ENCODE results near the gene NRSN2. TPM values are rescaled to one million over a fixed set of nuclear protein-coding genes. Genes with fewer than 3 reads are reported as not detected.
A peak's percentile ranks its signal among the peaks of the same experiment; 100 is the strongest.

Gene NRSN2
- total RNA-seq, 1 experiment from 2014 or later, result 28.3 TPM

DNA sequence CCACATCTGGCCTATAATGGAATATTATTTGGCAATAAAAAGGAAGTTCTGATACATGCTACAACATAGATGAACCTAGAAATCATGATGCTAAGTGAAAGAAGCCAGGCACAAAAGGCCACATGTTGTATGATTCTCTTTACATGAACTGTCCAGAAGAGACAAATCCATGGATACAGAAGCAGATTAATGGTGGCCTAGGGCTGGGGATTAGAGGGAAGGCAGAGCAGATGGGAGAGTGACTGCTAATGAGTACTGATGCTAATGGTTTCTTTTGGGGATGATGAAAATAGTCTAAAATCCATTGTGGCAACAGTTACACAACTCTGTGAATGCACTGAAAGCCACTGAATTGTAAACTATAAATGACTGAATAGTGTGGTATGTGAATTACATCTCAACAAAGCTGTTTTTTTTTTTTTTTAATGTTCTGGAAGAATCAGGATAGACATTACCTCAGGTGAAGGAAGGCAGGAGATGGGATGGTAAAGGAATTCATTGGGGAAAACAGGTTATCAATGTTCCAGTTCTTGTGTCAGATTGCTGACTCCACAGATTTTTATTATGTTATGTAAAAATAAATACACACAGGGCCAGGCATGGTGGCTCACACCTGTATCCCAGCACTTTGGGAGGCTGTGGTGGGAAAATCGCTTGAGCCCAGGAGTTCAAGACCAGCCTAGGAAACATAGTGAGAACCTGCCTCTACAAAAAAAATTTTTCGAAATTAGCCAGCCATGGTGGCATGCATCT, 30.4 kb upstream of the NRSN2 start:
- Histone ChIP-seq H3K27ac (ENCODE audit: low read length) (no peak overlapping the region), H4K20me1 (ENCODE audit: insufficient read depth, low read depth, low read length) (no peaks in the 10 kb centered on the region), H2AFZ (ENCODE audit: low read length) (no peak overlapping the region), H3K9me3 (ENCODE audit: low read length) (no peaks in the 10 kb centered on the region), H3K4me1 (ENCODE audit: low read length) (peaks cover 7% of the 10 kb centered on the region), H3K9me2 (replicated peaks; ENCODE audit: insufficient read depth, low read length) (no peaks in the 10 kb centered on the region), H3K9ac (ENCODE audit: low read length) (no peak overlapping the region), H3K4me3 (ENCODE audit: low read length) (no peak overlapping the region), H3K36me3 (ENCODE audit: insufficient read depth, low read length) (no peaks in the 10 kb centered on the region), H3K79me2 (ENCODE audit: low read length) (no peaks in the 10 kb centered on the region), H3K4me2 (ENCODE audit: low read depth, low read length, poor library complexity, severe bottlenecking) (no peak overlapping the region), H3K27me3 (ENCODE audit: low read length) (no peaks in the 10 kb centered on the region)
- no peak for DNase-seq

DNA sequence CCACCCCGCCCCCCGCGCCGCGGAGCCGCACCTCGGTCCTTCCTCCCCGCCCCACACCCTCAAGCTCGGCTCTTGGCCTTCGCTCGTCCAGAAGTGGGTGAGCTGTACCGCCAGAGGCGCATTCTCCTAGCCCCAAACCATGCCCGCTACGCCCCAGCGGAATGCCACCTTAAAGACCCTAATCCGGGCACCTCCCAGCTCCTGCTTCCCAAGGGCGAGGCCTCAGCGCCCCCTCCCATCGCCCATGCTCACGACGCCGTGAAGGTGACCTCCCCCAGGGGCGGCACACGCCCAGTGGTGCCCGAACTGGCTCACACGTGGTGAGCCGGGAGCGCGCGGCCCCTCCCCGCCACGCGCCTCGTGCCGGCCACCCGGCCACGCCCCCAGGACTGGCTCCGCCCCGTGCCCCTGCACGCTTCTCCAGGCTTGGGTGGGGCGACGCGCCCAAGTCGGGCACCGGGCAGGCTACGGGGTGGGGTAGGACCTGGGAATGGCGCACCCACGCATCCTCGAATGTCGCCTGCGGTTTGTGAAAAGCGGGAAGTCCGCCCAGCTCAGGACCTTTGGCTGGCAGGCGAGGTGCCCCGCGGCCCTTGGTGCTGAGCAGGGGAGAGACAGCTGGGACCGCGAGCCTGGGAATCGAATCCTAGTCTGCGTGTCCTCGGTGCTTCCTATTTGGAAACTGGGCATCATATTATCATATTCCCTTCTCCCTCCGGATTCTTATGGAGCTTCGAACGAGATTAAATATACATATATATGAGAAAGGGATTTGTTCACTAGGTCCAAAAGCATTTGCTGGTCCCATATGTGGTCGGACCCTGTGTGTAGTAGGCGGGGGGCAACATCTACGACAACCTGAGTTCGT, 22.5 kb upstream of the NRSN2 start:
- Histone ChIP-seq H3K27ac (ENCODE audit: low read length) (peak overlapping the region; percentile 91), H2AFZ (ENCODE audit: low read length) (peak overlapping the region; percentile 77; the same call in 1 of the 2 replicates), H3K9me3 (ENCODE audit: low read length) (no peaks in the 10 kb centered on the region), H3K27me3 (ENCODE audit: low read length) (no peaks in the 10 kb centered on the region), H3K4me2 (ENCODE audit: low read depth, low read length, poor library complexity, severe bottlenecking) (peak overlapping the region; percentile 91), H3K9me2 (replicated peaks; ENCODE audit: insufficient read depth, low read length) (no peaks in the 10 kb centered on the region), H4K20me1 (ENCODE audit: insufficient read depth, low read depth, low read length) (peaks cover 20% of the 10 kb centered on the region), H3K79me2 (ENCODE audit: low read length) (peaks cover 22% of the 10 kb centered on the region), H3K36me3 (ENCODE audit: insufficient read depth, low read length) (peaks cover 6% of the 10 kb centered on the region; the same call in 1 of the 2 replicates), H3K9ac (ENCODE audit: low read length) (peak overlapping the region; percentile 80), H3K4me3 (ENCODE audit: low read length) (peak overlapping the region; percentile 86), H3K4me1 (ENCODE audit: low read length) (peaks cover 36% of the 10 kb centered on the region)
- DNase-seq, result peak; percentile 97

DNA sequence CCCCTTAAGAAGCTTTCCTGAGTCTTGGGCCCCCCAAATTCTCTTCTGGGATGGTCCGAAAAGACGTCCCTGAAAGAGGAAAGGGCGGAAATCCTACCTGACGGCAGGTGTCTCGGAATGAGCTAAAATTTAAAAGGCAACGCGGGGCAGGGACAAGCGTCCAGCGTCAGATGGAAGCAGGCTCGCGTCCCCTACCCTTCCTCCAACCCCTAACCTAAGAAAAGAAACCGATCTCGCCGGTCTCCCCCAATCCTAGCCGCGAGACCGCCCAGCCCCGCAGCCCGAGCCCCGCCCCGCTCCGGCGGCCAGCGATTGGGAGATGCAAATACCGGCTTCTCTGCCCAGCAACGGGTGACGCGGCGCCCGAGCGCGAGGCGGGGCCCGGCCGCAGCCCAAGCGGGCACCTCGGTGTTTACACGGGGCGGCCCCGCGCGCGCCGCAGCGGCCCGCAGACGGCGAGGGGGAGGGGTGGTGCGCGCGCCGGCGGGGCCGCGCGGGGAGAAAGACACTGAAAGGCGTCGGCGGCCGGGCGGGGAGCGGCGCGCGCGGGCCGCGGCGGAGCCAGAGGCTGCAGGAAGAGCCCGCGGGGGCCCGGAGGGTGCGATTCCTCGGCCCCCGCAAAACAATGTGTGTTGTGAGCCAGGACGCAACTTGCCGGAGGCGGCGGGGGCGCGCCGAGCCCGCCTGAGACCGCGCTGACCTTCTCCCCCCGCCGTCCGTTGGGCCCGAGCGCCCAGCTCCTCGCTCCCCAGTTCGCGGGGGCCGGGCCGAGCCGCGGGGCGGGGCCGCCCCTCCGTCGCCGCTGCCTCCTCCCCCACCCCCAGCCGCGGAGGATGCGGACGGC, 21.6 kb upstream of the NRSN2 start, which contains the start of gene SOX12:
Gene SOX12 (plus strand): TSS at position 508 of the 844 bp plus-strand sequence. CDS start 373 bp downstream, outside the sequence.
- peak within 1 kb of the TSS; percentile 86 for H3K4me3 ChIP-seq (ENCODE audit: low read length)
- H3K36me3 ChIP-seq (ENCODE audit: insufficient read depth, low read length), result peaks cover 6% of the 10 kb centered on the region; the same call in 1 of the 2 replicates
- H3K4me2 ChIP-seq (ENCODE audit: low read depth, low read length, poor library complexity, severe bottlenecking), result peak within 1 kb of the TSS; percentile 93
- peaks cover 45% of the 10 kb centered on the region for H3K4me1 ChIP-seq (ENCODE audit: low read length)
- no peaks in the 10 kb centered on the region for H3K9me2 ChIP-seq (replicated peaks; ENCODE audit: insufficient read depth, low read length)
- peak within 1 kb of the TSS; percentile 47; the same call in 1 of the 2 replicates for H2AFZ ChIP-seq (ENCODE audit: low read length)
- H3K9ac ChIP-seq (ENCODE audit: low read length), result peak within 1 kb of the TSS; percentile 98
- no peaks in the 10 kb centered on the region for H3K27me3 ChIP-seq (ENCODE audit: low read length)
- DNase-seq, result peak; percentile 97
- peaks cover 25% of the 10 kb centered on the region for H4K20me1 ChIP-seq (ENCODE audit: insufficient read depth, low read depth, low read length)
- H3K9me3 ChIP-seq (ENCODE audit: low read length), result no peaks in the 10 kb centered on the region
- H3K79me2 ChIP-seq (ENCODE audit: low read length), result peaks cover 22% of the 10 kb centered on the region
- H3K27ac ChIP-seq (ENCODE audit: low read length), result peak within 1 kb of the TSS; percentile 91

DNA sequence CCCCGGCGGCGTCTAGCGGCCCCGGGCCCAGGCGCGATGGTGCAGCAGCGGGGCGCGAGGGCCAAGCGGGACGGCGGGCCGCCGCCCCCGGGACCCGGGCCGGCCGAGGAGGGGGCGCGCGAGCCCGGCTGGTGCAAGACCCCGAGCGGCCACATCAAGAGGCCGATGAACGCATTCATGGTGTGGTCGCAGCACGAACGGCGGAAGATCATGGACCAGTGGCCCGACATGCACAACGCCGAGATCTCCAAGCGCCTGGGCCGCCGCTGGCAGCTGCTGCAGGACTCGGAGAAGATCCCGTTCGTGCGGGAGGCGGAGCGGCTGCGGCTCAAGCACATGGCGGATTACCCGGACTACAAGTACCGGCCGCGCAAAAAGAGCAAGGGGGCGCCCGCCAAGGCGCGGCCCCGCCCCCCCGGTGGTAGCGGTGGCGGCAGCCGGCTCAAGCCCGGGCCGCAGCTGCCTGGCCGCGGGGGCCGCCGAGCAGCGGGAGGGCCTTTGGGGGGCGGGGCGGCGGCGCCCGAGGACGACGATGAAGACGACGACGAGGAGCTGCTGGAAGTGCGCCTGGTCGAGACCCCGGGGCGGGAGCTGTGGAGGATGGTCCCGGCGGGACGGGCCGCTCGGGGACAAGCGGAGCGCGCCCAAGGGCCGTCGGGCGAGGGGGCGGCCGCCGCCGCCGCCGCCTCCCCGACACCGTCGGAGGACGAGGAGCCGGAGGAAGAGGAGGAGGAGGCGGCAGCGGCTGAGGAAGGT, 20.8 kb upstream of the NRSN2 start:
- peak overlapping the region; percentile 98 for H3K9ac ChIP-seq (ENCODE audit: low read length)
- H3K4me1 ChIP-seq (ENCODE audit: low read length), result peaks cover 49% of the 10 kb centered on the region
- H3K36me3 ChIP-seq (ENCODE audit: insufficient read depth, low read length), result peaks cover 6% of the 10 kb centered on the region; the same call in 1 of the 2 replicates
- peak overlapping the region; percentile 85 for H3K4me3 ChIP-seq (ENCODE audit: low read length)
- H3K4me2 ChIP-seq (ENCODE audit: low read depth, low read length, poor library complexity, severe bottlenecking), result peak overlapping the region; percentile 93
- no peak overlapping the region for H2AFZ ChIP-seq (ENCODE audit: low read length)
- peaks cover 22% of the 10 kb centered on the region for H3K79me2 ChIP-seq (ENCODE audit: low read length)
- peak overlapping the region; percentile 88 for H3K27ac ChIP-seq (ENCODE audit: low read length)
- H3K27me3 ChIP-seq (ENCODE audit: low read length), result no peaks in the 10 kb centered on the region
- H3K9me2 ChIP-seq (replicated peaks; ENCODE audit: insufficient read depth, low read length), result no peaks in the 10 kb centered on the region
- no peaks in the 10 kb centered on the region for H3K9me3 ChIP-seq (ENCODE audit: low read length)
- H4K20me1 ChIP-seq (ENCODE audit: insufficient read depth, low read depth, low read length), result peaks cover 28% of the 10 kb centered on the region
- DNase-seq, result peak; percentile 82

DNA sequence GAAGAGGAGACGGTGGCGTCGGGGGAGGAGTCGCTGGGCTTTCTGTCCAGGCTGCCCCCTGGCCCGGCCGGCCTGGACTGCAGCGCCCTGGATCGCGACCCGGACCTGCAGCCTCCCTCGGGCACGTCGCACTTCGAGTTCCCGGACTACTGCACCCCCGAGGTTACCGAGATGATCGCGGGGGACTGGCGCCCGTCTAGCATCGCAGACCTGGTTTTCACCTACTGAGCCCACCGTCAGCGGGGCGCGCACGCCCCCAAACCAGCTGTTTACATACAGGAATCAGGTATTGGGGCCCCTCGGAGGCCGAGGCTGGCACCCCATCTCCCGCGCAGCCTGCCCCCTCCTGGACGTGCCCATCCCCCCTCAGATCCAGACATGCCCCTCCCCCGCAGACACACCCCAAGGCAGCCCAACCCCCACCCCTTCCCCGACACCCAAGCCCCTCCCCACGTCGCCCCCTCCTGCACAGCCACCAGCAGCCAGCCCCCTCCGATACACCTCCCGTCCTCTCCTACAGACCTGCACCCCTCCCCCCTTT, 20.2 kb upstream of the NRSN2 start:
- H3K9ac ChIP-seq (ENCODE audit: low read length), result peak overlapping the region; percentile 98
- H2AFZ ChIP-seq (ENCODE audit: low read length), result no peak overlapping the region
- peak overlapping the region; percentile 88 for H3K27ac ChIP-seq (ENCODE audit: low read length)
- peaks cover 49% of the 10 kb centered on the region for H3K4me1 ChIP-seq (ENCODE audit: low read length)
- no peaks in the 10 kb centered on the region for H3K9me2 ChIP-seq (replicated peaks; ENCODE audit: insufficient read depth, low read length)
- peaks cover 6% of the 10 kb centered on the region; the same call in 1 of the 2 replicates for H3K36me3 ChIP-seq (ENCODE audit: insufficient read depth, low read length)
- peaks cover 28% of the 10 kb centered on the region for H4K20me1 ChIP-seq (ENCODE audit: insufficient read depth, low read depth, low read length)
- H3K27me3 ChIP-seq (ENCODE audit: low read length), result no peaks in the 10 kb centered on the region
- H3K4me3 ChIP-seq (ENCODE audit: low read length), result peak overlapping the region; percentile 85
- H3K9me3 ChIP-seq (ENCODE audit: low read length), result no peaks in the 10 kb centered on the region
- DNase-seq, result no peak
- H3K4me2 ChIP-seq (ENCODE audit: low read depth, low read length, poor library complexity, severe bottlenecking), result peak overlapping the region; percentile 93
- H3K79me2 ChIP-seq (ENCODE audit: low read length), result peaks cover 22% of the 10 kb centered on the region

DNA sequence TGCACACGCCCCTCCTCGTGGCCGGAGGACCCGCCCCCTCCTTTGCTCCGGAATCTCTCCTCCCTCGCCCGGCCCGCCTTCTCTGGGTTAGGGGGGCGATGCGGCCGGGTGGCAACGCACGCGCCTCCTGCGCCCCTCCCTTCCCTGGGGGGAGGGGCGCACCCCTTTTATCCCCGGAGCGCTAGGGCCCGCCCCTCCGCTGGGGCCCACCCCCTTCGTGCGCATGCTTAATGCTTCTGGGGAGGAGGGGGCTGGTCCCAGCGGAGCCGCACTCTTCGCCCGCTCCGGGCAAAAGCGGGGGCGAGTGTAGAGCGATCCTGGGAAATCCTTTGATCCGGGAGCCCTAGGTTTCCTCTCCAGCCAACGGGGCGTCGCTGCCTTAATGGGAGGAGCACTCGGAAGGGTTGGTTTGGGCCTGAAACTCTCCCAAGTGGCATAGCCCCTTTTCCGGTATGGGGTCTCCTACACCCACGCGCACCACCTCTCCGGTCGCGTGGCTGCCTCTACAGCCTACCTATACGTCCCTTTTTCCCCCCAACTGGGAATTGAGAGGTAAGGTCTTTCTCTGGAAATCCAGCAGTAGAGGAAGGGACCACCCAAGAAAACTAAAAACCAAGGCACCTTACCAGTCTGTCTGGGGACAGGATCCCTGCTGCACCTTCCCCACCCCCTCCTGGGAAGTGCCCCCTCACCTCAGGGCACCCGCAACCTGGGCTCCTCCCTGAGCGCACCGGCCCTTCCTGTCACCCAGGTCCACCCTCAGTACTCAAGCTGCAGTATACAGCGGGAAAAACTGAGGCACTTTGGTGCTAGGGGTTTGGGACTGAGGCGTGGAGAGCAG, 19.5 kb upstream of the NRSN2 start:
- Histone ChIP-seq H3K36me3 (ENCODE audit: insufficient read depth, low read length) (peaks cover 6% of the 10 kb centered on the region; the same call in 1 of the 2 replicates), H3K79me2 (ENCODE audit: low read length) (peaks cover 22% of the 10 kb centered on the region), H3K9me2 (replicated peaks; ENCODE audit: insufficient read depth, low read length) (no peaks in the 10 kb centered on the region), H3K9me3 (ENCODE audit: low read length) (no peaks in the 10 kb centered on the region), H2AFZ (ENCODE audit: low read length) (no peak overlapping the region), H3K4me2 (ENCODE audit: low read depth, low read length, poor library complexity, severe bottlenecking) (peak overlapping the region; percentile 93), H3K9ac (ENCODE audit: low read length) (peak overlapping the region; percentile 98), H3K27ac (ENCODE audit: low read length) (peak overlapping the region; percentile 88), H3K27me3 (ENCODE audit: low read length) (no peaks in the 10 kb centered on the region), H3K4me3 (ENCODE audit: low read length) (peak overlapping the region; percentile 85), H4K20me1 (ENCODE audit: insufficient read depth, low read depth, low read length) (peaks cover 28% of the 10 kb centered on the region), H3K4me1 (ENCODE audit: low read length) (peaks cover 49% of the 10 kb centered on the region)
- peak; percentile 98 for DNase-seq
